Karpas-422 (cell line): Measurements from ENCODE around the gene GLUD1. TPM values are rescaled to one million over a fixed set of nuclear protein-coding genes. Genes with fewer than 3 reads are reported as not detected.

Experiments
- DNase-seq: peaks from one replicate; pipeline ENCODE4 v3.0.0-alpha.2; 2015
- H2AFZ ChIP-seq: fragments of 200-600 bp; sonication (generic); 2 replicates; pipeline ENCODE4 v1.6.1; 2014; ENCODE audit warnings: antibody characterized with exemption, low read length, mixed read lengths
- H3K27ac ChIP-seq: fragments of 200-600 bp; sonication (generic); 2 replicates; pipeline ENCODE4 v1.5.1; 2014; ENCODE audit warnings: mild to moderate bottlenecking, low read length, moderate library complexity
- H3K27me3 ChIP-seq: fragments of 200-600 bp; sonication (generic); 2 replicates; pipeline ENCODE4 v1.6.1; 2014; ENCODE audit warnings: low read length, mixed read lengths
- H3K36me3 ChIP-seq: fragments of 200-600 bp; sonication (generic); 2 replicates; pipeline ENCODE4 v1.6.1; 2014; ENCODE audit warnings: low read length, mixed read lengths; ENCODE audit not compliant: insufficient read depth
- H3K4me1 ChIP-seq: fragments of 200-600 bp; sonication (generic); 2 replicates; pipeline ENCODE4 v1.6.1; 2014; ENCODE audit warnings: mild to moderate bottlenecking, low read length, mixed read lengths
- H3K4me2 ChIP-seq: fragments of 200-600 bp; sonication (generic); 2 replicates; pipeline ENCODE4 v1.6.1; 2014; ENCODE audit warnings: low read length, low read depth, mild to moderate bottlenecking; ENCODE audit not compliant: poor library complexity, severe bottlenecking
- H3K4me3 ChIP-seq: fragments of 200-600 bp; sonication (generic); 2 replicates; pipeline ENCODE4 v1.5.1; 2014; ENCODE audit warnings: mild to moderate bottlenecking, antibody characterized with exemption, low read length, mixed read lengths
- H3K79me2 ChIP-seq: fragments of 200-600 bp; sonication (generic); 2 replicates; pipeline ENCODE4 v1.6.1; 2014; ENCODE audit warnings: mild to moderate bottlenecking, low read length, mixed read lengths
- H3K9ac ChIP-seq: fragments of 200-600 bp; sonication (generic); 2 replicates; pipeline ENCODE4 v1.6.0; 2014; ENCODE audit warnings: low read length
- H3K9me2 ChIP-seq: fragments of 200-600 bp; sonication (generic), shearing (Covaris generic); replicated peaks from 2 replicates; pipeline ENCODE4 v1.6.0; 2014; ENCODE audit warnings: mild to moderate bottlenecking, low read length, moderate library complexity; ENCODE audit not compliant: insufficient read depth
- H3K9me3 ChIP-seq: fragments of 300-700, 200-600 bp; sonication (generic); 2 replicates; pipeline ENCODE4 v1.6.1; 2014; ENCODE audit warnings: low read length, mixed read lengths
- H4K20me1 ChIP-seq: fragments of 200-600 bp; sonication (generic); 2 replicates; pipeline ENCODE4 v1.6.1; 2014; ENCODE audit warnings: mild to moderate bottlenecking, antibody characterized with exemption, low read length, low read depth; ENCODE audit not compliant: insufficient read depth
- total RNA-seq: library from RNA; depleted of rRNA; stranded (reverse); fragments of >200 nt; shearing (Covaris generic); gene quantifications from 2 replicates; pipeline ENCODE4 v1.2.3, GENCODE V29; 2014; ENCODE audit warnings: low replicate concordance

The GLUD1 gene
- total RNA-seq, 1 experiment from 2014 or later = 74.6 TPM

- Histone ChIP-seq H3K9ac (no peak overlapping the region), H3K27me3 (no peaks in the 10 kb centered on the region), H3K36me3 (no peaks in the 10 kb centered on the region), H3K79me2 (no peaks in the 10 kb centered on the region; the same call in 1 of the 2 replicates), H3K4me1 (no peaks in the 10 kb centered on the region), H2AFZ (no peak overlapping the region), H4K20me1 (no peaks in the 10 kb centered on the region), H3K9me3 (no peaks in the 10 kb centered on the region), H3K4me3 (no peak overlapping the region), H3K9me2 (no peaks in the 10 kb centered on the region), H3K4me2 (no peak overlapping the region), H3K27ac (no peak overlapping the region)
- no peak for DNase-seq
These were observed 27.8 kb downstream of the GLUD1 start for GRCh38 chr10:87066865-87067264.

- no peaks in the 10 kb centered on the region for H4K20me1 ChIP-seq
- no peak overlapping the region for H3K27ac ChIP-seq
- no peak overlapping the region for H2AFZ ChIP-seq
- no peaks in the 10 kb centered on the region for H3K79me2 ChIP-seq
- no peak overlapping the region for H3K4me2 ChIP-seq
- no peaks in the 10 kb centered on the region for H3K4me1 ChIP-seq
- no peaks in the 10 kb centered on the region for H3K27me3 ChIP-seq
- no peaks in the 10 kb centered on the region for H3K9me3 ChIP-seq
- no peaks in the 10 kb centered on the region for H3K9me2 ChIP-seq
- H3K9ac ChIP-seq = no peak overlapping the region
- no peak for DNase-seq
- no peaks in the 10 kb centered on the region for H3K36me3 ChIP-seq
- H3K4me3 ChIP-seq = no peak overlapping the region
These were observed 28.5 kb downstream of the GLUD1 start for GRCh38 chr10:87066178-87066577.

GRCh38 chr10:87064651-87065050 lies 30.0 kb downstream of the GLUD1 start:
- no peaks in the 10 kb centered on the region for H3K79me2 ChIP-seq
- H3K9me2 ChIP-seq = no peaks in the 10 kb centered on the region
- no peaks in the 10 kb centered on the region for H3K4me1 ChIP-seq
- H3K27me3 ChIP-seq = no peaks in the 10 kb centered on the region
- no peak overlapping the region for H3K4me3 ChIP-seq
- no peaks in the 10 kb centered on the region; the same call in 1 of the 2 replicates for H3K36me3 ChIP-seq
- H3K4me2 ChIP-seq = no peak overlapping the region
- DNase-seq = peak; percentile 11
- no peak overlapping the region for H3K27ac ChIP-seq
- H3K9me3 ChIP-seq = no peaks in the 10 kb centered on the region
- no peaks in the 10 kb centered on the region for H4K20me1 ChIP-seq
- no peak overlapping the region for H3K9ac ChIP-seq
- H2AFZ ChIP-seq = no peak overlapping the region

GRCh38 chr10:87060280-87060928 lies 34.2 kb downstream of the GLUD1 start:
- no peak overlapping the region for H3K4me2 ChIP-seq
- no peak overlapping the region for H3K9ac ChIP-seq
- no peaks in the 10 kb centered on the region for H3K4me1 ChIP-seq
- H3K4me3 ChIP-seq = no peak overlapping the region
- no peaks in the 10 kb centered on the region for H3K9me3 ChIP-seq
- DNase-seq = peak; percentile 27
- H3K27ac ChIP-seq = no peak overlapping the region
- no peaks in the 10 kb centered on the region for H3K27me3 ChIP-seq
- no peaks in the 10 kb centered on the region for H4K20me1 ChIP-seq
- no peaks in the 10 kb centered on the region for H3K9me2 ChIP-seq
- H3K36me3 ChIP-seq = no peaks in the 10 kb centered on the region; the same call in 1 of the 2 replicates
- no peaks in the 10 kb centered on the region for H3K79me2 ChIP-seq
- no peak overlapping the region for H2AFZ ChIP-seq

DNA sequence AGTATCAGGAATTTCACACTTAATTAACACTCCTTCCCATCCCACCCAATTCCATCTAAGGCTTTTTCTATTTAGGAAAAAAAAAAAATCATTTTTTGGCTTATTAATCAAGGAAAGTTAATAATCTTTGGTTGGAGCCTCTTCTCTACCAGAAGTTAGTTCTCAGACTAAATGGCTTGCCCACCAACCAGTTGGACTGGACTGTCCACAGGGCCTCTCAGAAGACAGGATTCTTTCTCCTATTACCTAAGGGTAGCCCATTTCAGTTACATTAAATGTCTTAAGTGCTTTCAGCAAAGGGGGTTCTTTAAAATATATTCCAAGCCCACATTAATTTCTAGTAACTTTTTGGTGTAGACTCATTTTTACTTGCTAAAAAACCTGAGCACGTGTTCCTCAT lies 35.2 kb downstream of the GLUD1 start:
- no peak overlapping the region for H3K9ac ChIP-seq

GRCh38 chr10:87058171-87058570 lies 36.5 kb downstream of the GLUD1 start:
- no peaks in the 10 kb centered on the region for H3K9me3 ChIP-seq
- no peak overlapping the region for H3K27ac ChIP-seq
- DNase-seq = peak; percentile 4
- H3K9me2 ChIP-seq = no peaks in the 10 kb centered on the region
- no peaks in the 10 kb centered on the region for H3K4me1 ChIP-seq
- no peak overlapping the region for H2AFZ ChIP-seq
- no peaks in the 10 kb centered on the region for H3K27me3 ChIP-seq
- no peak overlapping the region for H3K9ac ChIP-seq
- H3K36me3 ChIP-seq = no peaks in the 10 kb centered on the region; the same call in 1 of the 2 replicates
- H3K79me2 ChIP-seq = no peaks in the 10 kb centered on the region
- H3K4me2 ChIP-seq = no peak overlapping the region
- H4K20me1 ChIP-seq = no peaks in the 10 kb centered on the region
- H3K4me3 ChIP-seq = no peak overlapping the region

More for the DNA sequence above, 35.2 kb downstream of the GLUD1 start:
- Histone ChIP-seq H3K9me2 (no peaks in the 10 kb centered on the region), H3K36me3 (no peaks in the 10 kb centered on the region; the same call in 1 of the 2 replicates), H3K79me2 (no peaks in the 10 kb centered on the region), H3K4me2 (no peak overlapping the region), H3K4me1 (no peaks in the 10 kb centered on the region), H3K27ac (no peak overlapping the region), H3K4me3 (no peak overlapping the region), H2AFZ (no peak overlapping the region), H4K20me1 (no peaks in the 10 kb centered on the region), H3K27me3 (no peaks in the 10 kb centered on the region), H3K9me3 (no peaks in the 10 kb centered on the region)
- DNase-seq = peak; percentile 34

DNA sequence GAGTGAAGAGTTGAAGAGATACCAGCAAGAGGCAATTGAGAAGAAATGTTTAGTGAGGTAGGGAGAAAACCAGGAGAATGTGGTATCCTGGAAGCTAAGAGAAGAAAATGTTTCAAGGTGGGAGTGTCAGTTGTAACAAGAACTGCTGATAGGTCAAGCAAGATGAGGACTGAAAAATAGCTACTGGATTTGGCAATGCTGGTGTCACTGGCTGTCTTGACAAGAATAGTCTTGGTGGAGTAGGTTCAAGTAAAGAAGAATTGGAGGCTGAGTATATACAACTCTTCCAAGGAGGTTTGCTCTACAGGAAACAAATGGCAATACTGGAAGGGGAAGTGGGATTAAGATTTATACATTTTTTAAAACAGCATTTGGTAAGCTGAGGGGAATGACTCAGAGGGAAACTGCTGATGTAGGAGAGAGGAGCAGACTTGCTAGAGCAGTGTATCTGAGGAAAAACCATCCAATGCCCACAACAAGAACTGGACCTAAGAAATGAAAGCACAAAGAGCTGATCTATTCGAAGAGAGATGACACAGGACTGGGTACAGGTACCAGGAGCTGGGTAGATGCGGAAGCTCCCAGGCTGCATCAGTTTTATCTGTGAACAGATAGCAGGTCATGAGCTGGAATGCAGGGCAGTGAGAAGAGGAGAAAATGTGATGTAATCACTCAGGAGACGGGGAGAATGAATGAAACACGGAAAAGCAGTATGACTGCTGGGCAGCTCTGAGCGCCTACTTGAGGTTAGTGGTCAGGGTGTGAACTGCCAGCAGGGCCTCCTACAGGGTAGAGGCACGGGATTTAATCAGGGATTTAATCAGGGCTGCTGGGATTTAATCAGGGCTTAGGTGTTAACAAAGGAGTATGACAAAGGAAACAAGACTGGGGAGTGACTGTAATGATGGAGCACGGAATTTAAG lies 40.0 kb downstream of the GLUD1 start:
- Histone ChIP-seq H3K27me3 (no peaks in the 10 kb centered on the region), H4K20me1 (no peaks in the 10 kb centered on the region), H3K9ac (no peak overlapping the region), H3K79me2 (no peaks in the 10 kb centered on the region), H3K4me3 (no peak overlapping the region), H3K36me3 (no peaks in the 10 kb centered on the region), H3K9me3 (no peaks in the 10 kb centered on the region), H3K9me2 (no peaks in the 10 kb centered on the region), H3K27ac (no peak overlapping the region), H3K4me1 (no peaks in the 10 kb centered on the region), H2AFZ (no peak overlapping the region), H3K4me2 (no peak overlapping the region)
- DNase-seq = peak; percentile 29

GRCh38 chr10:87053577-87054181 lies 41.0 kb downstream of the GLUD1 start:
- no peak overlapping the region for H3K4me3 ChIP-seq
- no peaks in the 10 kb centered on the region for H4K20me1 ChIP-seq
- no peak overlapping the region for H3K27ac ChIP-seq
- peak; percentile 6 for DNase-seq
- H3K4me1 ChIP-seq = no peaks in the 10 kb centered on the region
- no peaks in the 10 kb centered on the region for H3K27me3 ChIP-seq
- no peaks in the 10 kb centered on the region for H3K9me2 ChIP-seq
- H3K36me3 ChIP-seq = no peaks in the 10 kb centered on the region
- H3K9ac ChIP-seq = no peak overlapping the region
- no peaks in the 10 kb centered on the region for H3K79me2 ChIP-seq
- no peak overlapping the region for H3K4me2 ChIP-seq
- no peaks in the 10 kb centered on the region for H3K9me3 ChIP-seq
- H2AFZ ChIP-seq = no peak overlapping the region
